Right cardiac atrium (tissue), 5 donors: ENCODE results near the gene STUM. TPM values are rescaled to one million over a fixed set of nuclear protein-coding genes. Genes with fewer than 3 reads are reported as not detected.
"Not testable (repeated sequence)": the region's sequence is repeated elsewhere in the genome, so short reads cannot be mapped to it uniquely, and the experiment has no call there.

Experiments used
- ATAC-seq, 2 donors: fragments of 200-7000 bp; cut with Tn5 transposase; one replicate each; pipeline versions ENCODE4 v1.8.0 to v1.9.1; 2020; ENCODE audit warnings: moderate library complexity in 2 of 2, mild to moderate bottlenecking in 1 of 2
- DNase-seq, 3 donors: peaks; one replicate each; pipeline ENCODE4 v3.0.0-alpha.2; 2020
- H3K27ac ChIP-seq: one replicate; pipeline ENCODE4 v1.5.1; 2013; ENCODE audit warnings: mild to moderate bottlenecking, low read length, control low read depth, moderate library complexity
- H3K27me3 ChIP-seq: one replicate; pipeline ENCODE4 v1.6.1; 2013; ENCODE audit not compliant: control insufficient read depth, insufficient read depth
- H3K4me1 ChIP-seq: one replicate; pipeline ENCODE4 v1.6.1; 2013; ENCODE audit warnings: low read length; ENCODE audit not compliant: control insufficient read depth, insufficient read depth
- H3K4me3 ChIP-seq: one replicate; pipeline ENCODE4 v1.5.1; 2013; ENCODE audit warnings: low read length, control low read depth
- H3K9me3 ChIP-seq: one replicate; pipeline ENCODE4 v1.6.1; 2013; ENCODE audit warnings: low read length; ENCODE audit not compliant: control insufficient read depth
- WGBS: extraction: QIAGEN DNeasy Blood & Tissue Kit; methylation state at CpG from one replicate; pipeline ENCODE4 v1.1.7; 2013; 5-methylcytosine and 5-hydroxymethylcytosine counted together
- intact Hi-C, 4 donors: fragments of 100-400 bp; cut with DNase I; formaldehyde crosslinking; loops; one replicate each; pipeline versions ENCODE4 v1.11.0 to v1.14.0; 2022 to 2023
- polyA plus RNA-seq: library from polyadenylated mRNA; stranded (reverse); fragments of 200-250 nt; gene quantifications from one replicate; pipeline ENCODE4 v1.2.3, GENCODE V29; 2013
- total RNA-seq, 4 donors: library from RNA; stranded (reverse); fragmentation: NEBNext Ultra II Directional; extraction: Animal tissue kit (Norgen Biotek cat#: 25700); gene quantifications; one replicate each; pipeline ENCODE4 v1.2.1, GENCODE V29; 2021
- donor health status: healthy with polysubstance abuse.
- donor health status: DM: no; HTN: yes; CAD: no.
- donor health status: DM: no; HTN: no; CAD: no.
- donor health status: DM: no; HTN: yes; CAD: no; lungs with severe emphysema.
- donor health status: DM: yes; HTN: yes; CAD: no.

Gene STUM
- total and polyA plus RNA-seq, 5 donors, result 0.47 to 1.2 (median 0.71) TPM

- H3K4me1 ChIP-seq, H3K4me3 ChIP-seq, H3K27ac ChIP-seq, intact Hi-C loops, DNase-seq, H3K27me3 ChIP-seq, H3K9me3 ChIP-seq, ATAC-seq: not testable (repeated sequence)
- WGBS, result 80% methylated on average over 3 of the region's 3 CpGs
These were observed 50.4 kb downstream of the STUM start for GRCh38 chr1:226598955-226599354.

- DNase-seq (no peak), ATAC-seq (no peak)
- intact Hi-C loops, result loop anchor here in 2 of 4 donors (10.0 kb wide), 2 partner anchors 55 to 175 kb away; partner anchors contain the start of gene STUM (in 1 of the 2)
- H3K27me3 ChIP-seq, result no peaks in the 10 kb centered on the region
- no peak overlapping the region for H3K27ac ChIP-seq
- H3K4me3 ChIP-seq, result no peak overlapping the region
- H3K4me1 ChIP-seq, result peaks cover 10% of the 10 kb centered on the region
- no peaks in the 10 kb centered on the region for H3K9me3 ChIP-seq
These were observed 51.2 kb downstream of the STUM start for GRCh38 chr1:226599636-226600238.

- WGBS, result 86% methylated on average over 4 of the region's 4 CpGs
- peaks cover 10% of the 10 kb centered on the region for H3K4me1 ChIP-seq
- H3K27me3 ChIP-seq, result no peaks in the 10 kb centered on the region
- H3K9me3 ChIP-seq, result no peaks in the 10 kb centered on the region
- intact Hi-C loops, result loop anchor here in 2 of 4 donors (10.0 kb wide), 2 partner anchors 55 to 175 kb away; partner anchors contain the start of gene STUM (in 1 of the 2)
- ATAC-seq (no peak), DNase-seq (no peak)
- no peak overlapping the region for H3K4me3 ChIP-seq
- no peak overlapping the region for H3K27ac ChIP-seq
These were observed 51.7 kb downstream of the STUM start for GRCh38 chr1:226600254-226600653.

GRCh38 chr1:226601456-226601855, 52.9 kb downstream of the STUM start:
- Histone ChIP-seq H3K4me1 (peaks cover 10% of the 10 kb centered on the region), H3K27me3 (no peaks in the 10 kb centered on the region), H3K4me3 (no peak overlapping the region), H3K27ac (no peak overlapping the region), H3K9me3 (no peaks in the 10 kb centered on the region)
- 97% methylated on average over 9 of the region's 9 CpGs for WGBS
- intact Hi-C loops, result loop anchor here in 2 of 4 donors (10.0 kb wide), 2 partner anchors 57 to 177 kb away; partner anchors contain the start of gene STUM (in 1 of the 2)
- ATAC-seq (no peak), DNase-seq (no peak)

- peak; percentile 58 to 84 (median 76) for DNase-seq
- Histone ChIP-seq H3K27ac (peak overlapping the region; percentile 56), H3K27me3 (no peaks in the 10 kb centered on the region), H3K4me3 (no peak overlapping the region), H3K9me3 (no peaks in the 10 kb centered on the region), H3K4me1 (peaks cover 10% of the 10 kb centered on the region)
- intact Hi-C loops, result loop anchor here in 2 of 4 donors (10.0 kb wide), 2 partner anchors 58 to 178 kb away; partner anchors contain the start of gene STUM (in 1 of the 2)
- WGBS, result 67% methylated on average over 24 of the region's 24 CpGs
- ATAC-seq, result peak; percentile 50 to 71
These were observed 53.8 kb downstream of the STUM start for GRCh38 chr1:226602186-226603021.

- DNase-seq (peak; percentile 78 to 92 (median 82)), ATAC-seq (peak; percentile 67 to 70)
- H3K27ac ChIP-seq, result peak overlapping the region; percentile 22
- no peaks in the 10 kb centered on the region for H3K27me3 ChIP-seq
- H3K4me1 ChIP-seq, result peaks cover 10% of the 10 kb centered on the region
- no peaks in the 10 kb centered on the region for H3K9me3 ChIP-seq
- intact Hi-C loops, result loop anchor here in 2 of 4 donors (10.0 kb wide), 2 partner anchors 58 to 178 kb away; partner anchors contain the start of gene STUM (in 1 of the 2)
- no peak overlapping the region for H3K4me3 ChIP-seq
- 36% methylated on average over 8 of the region's 8 CpGs for WGBS
These were observed 54.7 kb downstream of the STUM start for GRCh38 chr1:226603022-226603857.

GRCh38 chr1:226603858-226604559, 55.4 kb downstream of the STUM start:
- DNase-seq (peak in 1 of 3 donors; percentile 41), ATAC-seq (no peak)
- Histone ChIP-seq H3K4me1 (peaks cover 10% of the 10 kb centered on the region), H3K4me3 (no peak overlapping the region), H3K9me3 (no peaks in the 10 kb centered on the region), H3K27ac (no peak overlapping the region), H3K27me3 (no peaks in the 10 kb centered on the region)
- intact Hi-C loops, result loop anchor here in 2 of 4 donors (10.0 kb wide), 2 partner anchors 59 to 179 kb away; partner anchors contain the start of gene STUM (in 1 of the 2)
- WGBS, result 48% methylated on average over 19 of the region's 19 CpGs

GRCh38 chr1:226604560-226605317, 56.2 kb downstream of the STUM start:
- no peak overlapping the region for H3K27ac ChIP-seq

GRCh38 chr1:226605318-226605950, 56.9 kb downstream of the STUM start:
- Histone ChIP-seq H3K27me3 (no peaks in the 10 kb centered on the region), H3K9me3 (no peaks in the 10 kb centered on the region), H3K4me1 (peaks cover 10% of the 10 kb centered on the region), H3K4me3 (no peak overlapping the region), H3K27ac (no peak overlapping the region)
- ATAC-seq (no peak), DNase-seq (peak in 2 of 3 donors; percentile 53 to 65)
- intact Hi-C loops, result loop anchor here (5.0 to 10.0 kb wide), 5 partner anchors 53 to 181 kb away; partner anchors contain the start of gene STUM (in 2 of the 4)
- 80% methylated on average over 9 of the region's 9 CpGs for WGBS

More at GRCh38 chr1:226604560-226605317, 56.2 kb downstream of the STUM start:
- 60% methylated on average over 9 of the region's 9 CpGs for WGBS
- H3K9me3 ChIP-seq, result no peaks in the 10 kb centered on the region
- peak; percentile 44 to 66 (median 55) for DNase-seq
- peaks cover 10% of the 10 kb centered on the region for H3K4me1 ChIP-seq
- ATAC-seq, result no peak
- intact Hi-C loops, result loop anchor here (5.0 to 10.0 kb wide), 5 partner anchors 52 to 180 kb away; partner anchors contain the start of gene STUM (in 2 of the 4)
- no peak overlapping the region for H3K4me3 ChIP-seq
- H3K27me3 ChIP-seq, result no peaks in the 10 kb centered on the region
